NCI-H1436 (cell line): ENCODE results near the gene KMT2C.
"Not testable (repeated sequence)": the region's sequence is repeated elsewhere in the genome, so short reads cannot be mapped to it uniquely, and the experiment has no call there.

Experiments
- DNase-seq: peaks from one replicate; lab custom pipeline; 2025; lab: John Stamatoyannopoulos, UW

KMT2C gene

GRCh38 chr7:152402384-152403250 lies 33.2 kb downstream of the KMT2C start:
- DNase-seq, result no peak

GRCh38 chr7:152399344-152399743 lies 36.5 kb downstream of the KMT2C start:
- no peak for DNase-seq

GRCh38 chr7:152395112-152395511 lies 40.7 kb downstream of the KMT2C start:
- no peak for DNase-seq

- DNase-seq, result not testable (repeated sequence)
Observed at GRCh38 chr7:152394214-152394613, 41.6 kb downstream of the KMT2C start.

- no peak for DNase-seq
Observed at GRCh38 chr7:152392254-152392653, 43.5 kb downstream of the KMT2C start.

GRCh38 chr7:152386136-152386764 lies 49.6 kb downstream of the KMT2C start:
- DNase-seq, result not testable (repeated sequence)

- not testable (repeated sequence) for DNase-seq
Observed at GRCh38 chr7:152384235-152385200, 51.3 kb downstream of the KMT2C start.

GRCh38 chr7:152383341-152384234 lies 52.2 kb downstream of the KMT2C start:
- no peak for DNase-seq

GRCh38 chr7:152382244-152382643 lies 53.6 kb downstream of the KMT2C start:
- DNase-seq, result no peak

- not testable (repeated sequence) for DNase-seq
Observed at GRCh38 chr7:152380931-152381578, 54.7 kb downstream of the KMT2C start.

GRCh38 chr7:152378497-152378896 lies 57.3 kb downstream of the KMT2C start:
- DNase-seq, result not testable (repeated sequence)

GRCh38 chr7:152376716-152377484 lies 58.9 kb downstream of the KMT2C start:
- not testable (repeated sequence) for DNase-seq

GRCh38 chr7:152370297-152370696 lies 65.5 kb downstream of the KMT2C start:
- DNase-seq, result no peak

GRCh38 chr7:152369518-152369917 lies 66.3 kb downstream of the KMT2C start:
- DNase-seq, result no peak

GRCh38 chr7:152367170-152367569 lies 68.6 kb downstream of the KMT2C start:
- no peak for DNase-seq

GRCh38 chr7:152366662-152367061 lies 69.1 kb downstream of the KMT2C start:
- DNase-seq, result no peak

GRCh38 chr7:152365982-152366603 lies 69.7 kb downstream of the KMT2C start:
- DNase-seq, result no peak

GRCh38 chr7:152363798-152364197 lies 72.0 kb downstream of the KMT2C start:
- DNase-seq, result no peak
